Gastroesophageal sphincter (tissue), 3 donors: ENCODE results near the gene TOM1L2.

Experiments used
- EP300 ChIP-seq: sonication (generic); formaldehyde crosslinking; IDR thresholded peaks from one replicate; pipeline ENCODE4 v1.6.1; 2017; ENCODE audit warnings: antibody characterized with exemption, mild to moderate bottlenecking
- POLR2A ChIP-seq, 2 donors: fragments of 450-650 bp; IDR thresholded peaks; one replicate each; pipeline ENCODE4 v1.6.1; 2017; ENCODE audit warnings: antibody characterized with exemption in 2 of 2, mild to moderate bottlenecking in 2 of 2, moderate library complexity in 1 of 2
- POLR2AphosphoS5 ChIP-seq: sonication (generic); formaldehyde crosslinking; IDR thresholded peaks from one replicate; pipeline ENCODE4 v1.6.1; 2017; ENCODE audit warnings: antibody characterized with exemption
- TF ChIP-seq, protein P1 (sequence below), 4 experiments: fragments of 200-600 bp in 2 of 4; fragments of 450-650 bp in 2 of 4; sonication (generic) in 1 of 4; IDR thresholded peaks; one replicate each; pipeline ENCODE4 v1.5.1; 2017 to 2019; ENCODE audit warnings: antibody characterized with exemption in 4 of 4, mild to moderate bottlenecking in 2 of 4, moderate library complexity in 2 of 4

DNA sequence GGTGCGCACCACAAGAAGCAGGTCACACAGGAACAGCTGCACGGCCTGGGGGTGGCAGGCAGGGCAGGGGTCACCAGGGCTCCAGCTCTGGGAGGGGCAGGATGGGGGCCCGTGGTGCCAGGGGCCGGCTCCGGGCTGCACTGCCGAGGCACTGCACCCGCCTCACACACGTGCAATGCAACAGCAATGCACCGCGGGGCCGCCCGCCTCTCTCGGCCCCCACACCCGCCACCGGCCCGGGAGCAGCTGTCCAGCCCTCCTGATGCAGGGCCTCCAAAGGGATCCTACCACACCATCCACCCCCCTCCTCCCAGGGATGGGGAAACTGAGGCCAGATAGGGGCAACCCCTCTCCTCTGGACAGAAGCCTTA is 158.5 kb downstream of the TOM1L2 start:
- no peak for TF ChIP-seq EP300
- TF ChIP-seq, protein P1, sequence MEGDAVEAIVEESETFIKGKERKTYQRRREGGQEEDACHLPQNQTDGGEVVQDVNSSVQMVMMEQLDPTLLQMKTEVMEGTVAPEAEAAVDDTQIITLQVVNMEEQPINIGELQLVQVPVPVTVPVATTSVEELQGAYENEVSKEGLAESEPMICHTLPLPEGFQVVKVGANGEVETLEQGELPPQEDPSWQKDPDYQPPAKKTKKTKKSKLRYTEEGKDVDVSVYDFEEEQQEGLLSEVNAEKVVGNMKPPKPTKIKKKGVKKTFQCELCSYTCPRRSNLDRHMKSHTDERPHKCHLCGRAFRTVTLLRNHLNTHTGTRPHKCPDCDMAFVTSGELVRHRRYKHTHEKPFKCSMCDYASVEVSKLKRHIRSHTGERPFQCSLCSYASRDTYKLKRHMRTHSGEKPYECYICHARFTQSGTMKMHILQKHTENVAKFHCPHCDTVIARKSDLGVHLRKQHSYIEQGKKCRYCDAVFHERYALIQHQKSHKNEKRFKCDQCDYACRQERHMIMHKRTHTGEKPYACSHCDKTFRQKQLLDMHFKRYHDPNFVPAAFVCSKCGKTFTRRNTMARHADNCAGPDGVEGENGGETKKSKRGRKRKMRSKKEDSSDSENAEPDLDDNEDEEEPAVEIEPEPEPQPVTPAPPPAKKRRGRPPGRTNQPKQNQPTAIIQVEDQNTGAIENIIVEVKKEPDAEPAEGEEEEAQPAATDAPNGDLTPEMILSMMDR (IDR thresholded peaks at IDR 0.05): no peak
- no peak for TF ChIP-seq POLR2A (IDR thresholded peaks at IDR 0.05)
- no peak for TF ChIP-seq POLR2AphosphoS5
